GM19397 (cell line): Measurements from ENCODE around the gene KMT2B.
A peak's percentile ranks its signal among the peaks of the same experiment; 100 is the strongest.
"Not testable (repeated sequence)": the region's sequence is repeated elsewhere in the genome, so short reads cannot be mapped to it uniquely, and the experiment has no call there.

ENCODE experiments used
- ATAC-seq: cut with Tn5 transposase; IDR thresholded peaks from one replicate; pipeline ENCODE4 v1.9.1; 2021; ENCODE audit warnings: mild to moderate bottlenecking, moderate library complexity; ENCODE audit not compliant: unreplicated experiment

KMT2B gene

GRCh38 chr19:35717665-35718344 is at the start of gene KMT2B:
TSS of gene KMT2B (plus strand) at chr19:35718003. CDS start at chr19:35718019, 16 bp downstream.
- ATAC-seq = no peak

- no peak for ATAC-seq
Measured at GRCh38 chr19:35669566-35669965, 48.2 kb upstream of the KMT2B start.

- ATAC-seq = no peak
Measured at GRCh38 chr19:35669974-35670373, 47.8 kb upstream of the KMT2B start.

- no peak for ATAC-seq
Measured at GRCh38 chr19:35670686-35671085, 47.1 kb upstream of the KMT2B start.

- ATAC-seq = no peak
Measured at GRCh38 chr19:35671818-35672217, 46.0 kb upstream of the KMT2B start.

GRCh38 chr19:35673121-35673804 is 44.5 kb upstream of the KMT2B start:
- ATAC-seq = no peak

GRCh38 chr19:35675589-35676140 is 42.1 kb upstream of the KMT2B start:
- ATAC-seq = no peak

GRCh38 chr19:35689836-35690235 is 28.0 kb upstream of the KMT2B start:
- no peak for ATAC-seq

- not testable (repeated sequence) for ATAC-seq
Measured at GRCh38 chr19:35691106-35691505, 26.7 kb upstream of the KMT2B start.

GRCh38 chr19:35692010-35692409 is 25.8 kb upstream of the KMT2B start:
- ATAC-seq = no peak

GRCh38 chr19:35693422-35693821 is 24.4 kb upstream of the KMT2B start:
- peak; percentile 21 for ATAC-seq

GRCh38 chr19:35693835-35694599 is 23.8 kb upstream of the KMT2B start:
- ATAC-seq = peak; percentile 85

- no peak for ATAC-seq
Measured at GRCh38 chr19:35695895-35696422, 21.8 kb upstream of the KMT2B start.

- no peak for ATAC-seq
Measured at GRCh38 chr19:35696835-35697234, 21.0 kb upstream of the KMT2B start.

- peak; percentile 95 for ATAC-seq
Measured at GRCh38 chr19:35702223-35703012, 15.4 kb upstream of the KMT2B start.

- no peak for ATAC-seq
Measured at GRCh38 chr19:35703343-35703742, 14.5 kb upstream of the KMT2B start.

- ATAC-seq = no peak
Measured at GRCh38 chr19:35704218-35704617, 13.6 kb upstream of the KMT2B start, which contains the start of gene ZBTB32. TSS of gene ZBTB32 (plus strand) at chr19:35704558. CDS start at chr19:35714627, 10,069 bp downstream.

GRCh38 chr19:35708391-35708790 is 9.4 kb upstream of the KMT2B start:
- no peak for ATAC-seq

GRCh38 chr19:35710784-35711723 is 6.7 kb upstream of the KMT2B start:
- ATAC-seq = peak; percentile 33
